GM12878 (cell line): ENCODE data around the gene HSPA4. TPM values are rescaled to one million over a fixed set of nuclear protein-coding genes. Genes with fewer than 3 reads are reported as not detected.

Experiments
- ATAC-seq: fragments of 200-7000 bp; cut with Tn5 transposase; 3 replicates; pipeline ENCODE4 v1.9.1; 2020; ENCODE audit warnings: mild to moderate bottlenecking, moderate library complexity
- BruUV-seq: library from RNA; stranded (reverse); fragments of 400-500 nt; replicated peaks from 2 replicates; lab custom pipeline; 2021; lab: Mats Ljungman, UMichigan
- CTCF ChIA-PET: fragments of 300-600 bp; sonication (Branson Sonifier 250); formaldehyde crosslinking; extraction: SDS; loops from one replicate; lab custom pipeline; 2021; ENCODE audit warnings: inconsistent platforms; lab: Yijun Ruan, JAX
- POLR2A ChIA-PET: fragments of 350-600 bp; formaldehyde crosslinking; extraction: SDS; loops from one replicate; lab custom pipeline; 2021; ENCODE audit warnings: inconsistent platforms; lab: Charles Lee
- RAD21 ChIA-PET: fragments of 300-600 bp; sonication (Branson Sonifier 250); formaldehyde crosslinking; loops from one replicate; lab custom pipeline; 2023; ENCODE audit warnings: antibody characterized with exemption; ENCODE audit not compliant: unreplicated experiment; lab: Charles Lee
- SMC1A ChIA-PET: fragments of 300-600 bp; sonication (Branson Sonifier 250); formaldehyde crosslinking; loops from one replicate; lab custom pipeline; 2023; ENCODE audit not compliant: unreplicated experiment, uncharacterized antibody; lab: Charles Lee
- DNase-seq: peaks from one replicate; pipeline ENCODE4 v3.0.0-alpha.2; 2011; ENCODE audit warnings: low read depth, low spot score
- FAIRE-seq: peaks from 3 replicates; lab custom pipeline; 2011; peaks lifted over from hg19 to GRCh38; lab: Jason Lieb, UNC
- H2AFZ ChIP-seq: 2 replicates; pipeline ENCODE4 v1.6.0; 2011; ENCODE audit warnings: low read depth, low read length, control low read depth; ENCODE audit not compliant: control insufficient read depth
- H3K27ac ChIP-seq: 2 replicates; pipeline ENCODE4 v1.5.1; 2011; ENCODE audit warnings: control low read depth; ENCODE audit not compliant: control insufficient read depth, insufficient read depth
- H3K27me3 ChIP-seq, 2 experiments: replicated peaks in 1 of 2; 2 replicates each; pipeline versions ENCODE4 v1.6.0 to v1.6.1; 2011; ENCODE audit warnings: low read length in 1 of 2; ENCODE audit not compliant: control insufficient read depth in 2 of 2, insufficient read depth in 2 of 2
- H3K36me3 ChIP-seq, 2 experiments: 2 replicates each; pipeline ENCODE4 v1.5.1; 2011; ENCODE audit warnings: low read length in 1 of 2; ENCODE audit not compliant: control insufficient read depth in 2 of 2, insufficient read depth in 2 of 2
- H3K4me1 ChIP-seq: 2 replicates; pipeline ENCODE4 v1.6.1; 2011; ENCODE audit warnings: mild to moderate bottlenecking, low read length, moderate library complexity, mixed read lengths; ENCODE audit not compliant: control insufficient read depth, insufficient read depth
- H3K4me2 ChIP-seq: 2 replicates; pipeline ENCODE4 v1.6.0; 2011; ENCODE audit warnings: control low read depth; ENCODE audit not compliant: control insufficient read depth, insufficient read depth
- H3K4me3 ChIP-seq: fragments of 200-600 bp; sonication (generic); 2 replicates; pipeline ENCODE4 v1.5.1; 2016
- H3K79me2 ChIP-seq: 2 replicates; pipeline ENCODE4 v1.6.0; 2011; ENCODE audit warnings: low read length; ENCODE audit not compliant: control insufficient read depth, insufficient read depth
- H3K9ac ChIP-seq: 2 replicates; pipeline ENCODE4 v1.8.0; 2011; ENCODE audit warnings: low read length, control low read depth, mixed read lengths; ENCODE audit not compliant: control insufficient read depth, insufficient read depth
- H3K9me3 ChIP-seq: replicated peaks from 3 replicates; pipeline ENCODE4 v1.5.1; 2011; ENCODE audit warnings: mild to moderate bottlenecking, low read length; ENCODE audit not compliant: control insufficient read depth, insufficient read depth
- H4K20me1 ChIP-seq: 2 replicates; pipeline ENCODE4 v1.6.0; 2011; ENCODE audit not compliant: control insufficient read depth, insufficient read depth
- BRCA1 ChIP-seq: IDR thresholded peaks from 2 replicates; pipeline ENCODE4 v1.6.1; 2011; ENCODE audit warnings: low read depth, low read length, improper control_type of control experiment
- CEBPB ChIP-seq, 2 experiments: fragments of 150-350 bp in 1 of 2; IDR thresholded peaks; 2 replicates each; pipeline ENCODE4 v1.6.1; 2012 to 2014; ENCODE audit warnings: low read depth in 2 of 2, low read length in 2 of 2, borderline replicate concordance in 1 of 2, inconsistent platforms in 1 of 2
- EED ChIP-seq: sonication (generic); IDR thresholded peaks from 2 replicates; pipeline ENCODE4 v1.6.1; 2016; ENCODE audit warnings: antibody characterized with exemption, low read depth
- ESRRA ChIP-seq: IDR thresholded peaks from 2 replicates; pipeline ENCODE4 v1.6.1; 2012; ENCODE audit warnings: mild to moderate bottlenecking, low read length, improper control_type of control experiment
- HDAC6 ChIP-seq: fragments of 200-600 bp; sonication (generic); IDR thresholded peaks from one replicate; pipeline ENCODE4 v1.8.0; 2017; ENCODE audit warnings: antibody characterized with exemption; ENCODE audit not compliant: unreplicated experiment
- IRF4 ChIP-seq: IDR thresholded peaks from 2 replicates; pipeline ENCODE4 v1.6.1; 2011; ENCODE audit warnings: low read depth, low read length
- JUNB ChIP-seq: IDR thresholded peaks from 2 replicates; pipeline ENCODE4 v1.6.1; 2016; ENCODE audit warnings: antibody characterized with exemption, mild to moderate bottlenecking
- MXI1 ChIP-seq: fragments of 150-350 bp; IDR thresholded peaks from 2 replicates; pipeline ENCODE4 v1.6.1; 2011; ENCODE audit warnings: low read depth, mild to moderate bottlenecking, inconsistent platforms, low read length, improper control_type of control experiment
- NBN ChIP-seq: fragments of 450-650 bp; IDR thresholded peaks from 2 replicates; pipeline ENCODE4 v1.6.1; 2016
- PAX8 ChIP-seq: fragments of 450-650 bp; IDR thresholded peaks from 2 replicates; pipeline ENCODE4 v1.6.1; 2017; ENCODE audit warnings: mild to moderate bottlenecking, moderate library complexity
- PKNOX1 ChIP-seq: fragments of 450-650 bp; IDR thresholded peaks from 2 replicates; pipeline ENCODE4 v1.6.1; 2016; ENCODE audit warnings: mild to moderate bottlenecking
- RAD21 ChIP-seq: IDR thresholded peaks from 2 replicates; pipeline ENCODE4 v1.6.1; 2011; ENCODE audit warnings: mild to moderate bottlenecking, low read depth, low read length, moderate library complexity; ENCODE audit not compliant: insufficient read depth
- RELA ChIP-seq: fragments of 450-650 bp; IDR thresholded peaks from 2 replicates; pipeline ENCODE4 v1.8.0; 2014; ENCODE audit warnings: borderline replicate concordance; ENCODE audit not compliant: partially characterized antibody
- REST ChIP-seq: IDR thresholded peaks from 2 replicates; pipeline ENCODE4 v1.6.1; 2012; ENCODE audit warnings: mild to moderate bottlenecking, low read depth, low read length
- SMAD5 ChIP-seq: IDR thresholded peaks from 2 replicates; pipeline ENCODE4 v1.6.1; 2016; ENCODE audit warnings: antibody characterized with exemption, low read depth
- TCF7 ChIP-seq: IDR thresholded peaks from 2 replicates; pipeline ENCODE4 v1.6.1; 2014; ENCODE audit warnings: antibody characterized with exemption, borderline replicate concordance
- USF1 ChIP-seq: IDR thresholded peaks from 2 replicates; pipeline ENCODE4 v1.6.1; 2011; ENCODE audit warnings: borderline replicate concordance, low read depth, mild to moderate bottlenecking, moderate library complexity, mixed read lengths, low read length; ENCODE audit not compliant: insufficient read depth; ENCODE audit errors: extremely low read length
- USF2 ChIP-seq: IDR thresholded peaks from 2 replicates; pipeline ENCODE4 v1.6.1; 2011; ENCODE audit warnings: low read depth, low read length, improper control_type of control experiment, borderline replicate concordance
- WGBS: methylation state at CpG from one replicate; pipeline ENCODE4 v1.1.6; 2016; ENCODE audit warnings: low lambda C conversion rate; ENCODE audit not compliant: insufficient replicate concordance, insufficient coverage; ENCODE audit errors: missing lambda C conversion rate; 5-methylcytosine and 5-hydroxymethylcytosine counted together
- in situ Hi-C: fragments of 300-500 bp; cut with MboI; formaldehyde crosslinking; loops from 9 replicates; pipeline ENCODE4 v1.14.3; 2018; ENCODE audit warnings: mixed read lengths
- intact Hi-C: fragments of 100-400 bp; cut with micrococcal nuclease; formaldehyde crosslinking; loops from one replicate; pipeline ENCODE4 v1.14.2; 2022; ENCODE audit not compliant: unreplicated experiment
- polyA plus RNA-seq, 11 experiments: library from polyadenylated mRNA; depleted of rRNA in 4 of 11; unstranded in 6 of 11; stranded (reverse) in 5 of 11; fragments of >200 nt; fragmentation: Nextera tagmentation in 4 of 11; fragmentation: Illumina TruSeq in 1 of 11; extraction: Ambion mirVana in 4 of 11; extraction: Trizol in 1 of 11; gene quantifications; 1 replicate in 1 of 11; 2 replicates in 10 of 11; pipeline versions ENCODE4 v1.2.1 to v1.2.3, GENCODE V29; 2011 to 2016; ENCODE audit warnings: inconsistent platforms in 2 of 11, missing spikeins in 2 of 11, low read depth in 1 of 11
- total RNA-seq, 4 experiments: library from RNA; depleted of rRNA in 3 of 4; stranded (reverse); fragments of >200 nt in 3 of 4; fragmentation: Illumina TruSeq in 1 of 4; extraction: Trizol in 1 of 4; gene quantifications; 2 replicates each; pipeline versions ENCODE4 v1.2.1 to v1.2.3, GENCODE V29; 2013 to 2021

Gene HSPA4
- total and polyA plus RNA-seq, 10 of the 15 experiments (the other 5 are each of a cell fraction or from before 2014, with no cell fraction given) = 61.6 to 234 (median 116) TPM

- TF ChIP-seq REST (no peak), SMAD5 (no peak), MXI1 (no peak), PKNOX1 (no peak), RELA (no peak), JUNB (no peak), TCF7 (no peak)
Measured at GRCh38 chr5:133047404-133047803, 4.4 kb upstream of the HSPA4 start (continued).

- CTCF ChIA-PET = no interaction called here
- in situ Hi-C loops = no loop called here
- no peak for TF ChIP-seq PAX8
- no peak for TF ChIP-seq IRF4
- TF ChIP-seq EED = no peak
- TF ChIP-seq BRCA1 = no peak
- no peak for TF ChIP-seq RAD21
- no peak for TF ChIP-seq USF2
- no peak for TF ChIP-seq ESRRA
- TF ChIP-seq CEBPB (IDR thresholded peaks at IDR 0.05; ENCODE audit: borderline replicate concordance in 1 of 2, low read depth in 2 of 2, low read length in 2 of 2) = no peak
- TF ChIP-seq HDAC6 = no peak
- no peak for TF ChIP-seq NBN
- no peak for TF ChIP-seq USF1
Measured at GRCh38 chr5:133048993-133049725, 2.7 kb upstream of the HSPA4 start.

More at GRCh38 chr5:133048993-133049725, 2.7 kb upstream of the HSPA4 start:
- no peak overlapping the region for H3K4me3 ChIP-seq
- 79% methylated on average over 6 of the region's 6 CpGs for WGBS
- H3K79me2 ChIP-seq = peaks cover 37% of the 10 kb centered on the region
- BruUV-seq = no TSS peak
- intact Hi-C loops = no loop called here
- ChIA-PET POLR2A (interaction anchor here (4.6 kb wide), 1 partner anchor 16 kb away, joined by 21 read pairs; no protein-coding TSS in a partner anchor), SMC1A (interaction anchor here (0.6 to 1.0 kb wide), 2 partner anchors 14 to 881 kb away, joined by 3 read pairs; no protein-coding TSS in a partner anchor), RAD21 (no interaction called here)
- H4K20me1 ChIP-seq = no peaks in the 10 kb centered on the region
- H3K4me1 ChIP-seq = no peaks in the 10 kb centered on the region; the same call in 1 of the 2 replicates
- H3K36me3 ChIP-seq = no peaks in the 10 kb centered on the region
- H3K27ac ChIP-seq = no peak overlapping the region
- H3K27me3 ChIP-seq = no peaks in the 10 kb centered on the region
- no peaks in the 10 kb centered on the region for H3K9me3 ChIP-seq
- no peak overlapping the region for H2AFZ ChIP-seq
- no peak overlapping the region for H3K9ac ChIP-seq
- FAIRE-seq (no peak), ATAC-seq (no peak), DNase-seq (no peak)
- H3K4me2 ChIP-seq = no peak overlapping the region
